Measurements from ENCODE around the gene EXOC3L4. TPM values are rescaled to one million over a fixed set of nuclear protein-coding genes. Genes with fewer than 3 reads are reported as not detected.

EXOC3L4 gene
- total and polyA plus RNA-seq, 2 donors (not counting 3 experiments of a cell fraction or from before 2014, with no cell fraction given) = not detected

- H3K9me1 ChIP-seq (replicated peaks; ENCODE audit: control insufficient read depth, extremely low read depth, insufficient read depth, low read length) = no peaks in the 10 kb centered on the region
- TF ChIP-seq GATA2 (IDR thresholded peaks at IDR 0.05; ENCODE audit: insufficient read depth, insufficient read length, low read depth, low read length) (no peak), MYC (IDR thresholded peaks at IDR 0.05; ENCODE audit: low read depth, low read length) (no peak), POLR2AphosphoS5 (IDR thresholded peaks at IDR 0.05; ENCODE audit: insufficient read depth, low read depth, low read length) (no peak), POLR2A (IDR thresholded peaks at IDR 0.05; ENCODE audit: low read depth, low read length) (no peak), CTCF (IDR thresholded peaks at IDR 0.05; ENCODE audit: extremely low read depth in 1 of 2, insufficient read depth in 1 of 2, low read depth in 1 of 2, low read length in 2 of 2) (no peak), MAX (IDR thresholded peaks at IDR 0.05; ENCODE audit: insufficient read depth, insufficient read length) (no peak), JUN (IDR thresholded peaks at IDR 0.05; ENCODE audit: borderline replicate concordance, insufficient read depth, insufficient read length, low read depth) (no peak)
- H2AFZ ChIP-seq (ENCODE audit: low read depth, low read length) = no peak overlapping the region
- FAIRE-seq = no peak
- no peak overlapping the region for H3K9ac ChIP-seq (replicated peaks; ENCODE audit: extremely low read depth, insufficient read depth, low read length)
- no peaks in the 10 kb centered on the region for H3K36me3 ChIP-seq (ENCODE audit: control insufficient read depth in 2 of 2, extremely low read depth in 1 of 2, insufficient read depth in 2 of 2, low read length in 2 of 2)
- no peaks in the 10 kb centered on the region for H3K79me2 ChIP-seq (ENCODE audit: control insufficient read depth, insufficient read depth, low read length)
- H3K4me2 ChIP-seq (ENCODE audit: insufficient read depth, low read length) = no peak overlapping the region
- BruUV-seq (replicated peaks) = no TSS peak
- H4K20me1 ChIP-seq (replicated peaks; ENCODE audit: control insufficient read depth, extremely low read depth, insufficient read depth, low read length) = no peaks in the 10 kb centered on the region
- dilution Hi-C loops (cut with MboI; ENCODE audit: extremely low pct_ligation_motif_present, low sequenced_read_pairs) (no loop called here), intact Hi-C loops (cut with micrococcal nuclease) (no loop called here)
- H3K9me3 ChIP-seq (replicated peaks; ENCODE audit: control insufficient read depth, insufficient read depth, low read length) = no peaks in the 10 kb centered on the region
- POLR2A ChIA-PET = no interaction called here
- peaks cover 6% of the 10 kb centered on the region in 2 experiments for H3K27me3 ChIP-seq (ENCODE audit: control insufficient read depth in 2 of 2, insufficient read depth in 2 of 2, low read length in 2 of 2)
- DNase-seq (ENCODE audit: low read depth, low spot score) = no peak
- H3K27ac ChIP-seq (ENCODE audit: insufficient read depth, low read depth, low read length) = no peak overlapping the region
- H3K4me3 ChIP-seq (replicated peaks in 1 of 3; ENCODE audit: insufficient read depth in 1 of 3, low read depth in 1 of 3, low read length in 3 of 3) = no peak overlapping the region
- H3K4me1 ChIP-seq (ENCODE audit: control insufficient read depth, extremely low read depth, insufficient read depth, low read length) = peaks cover 4% of the 10 kb centered on the region
- CTCF ChIA-PET = no interaction called here
Measured at GRCh38 chr14:103088921-103089320, 5.6 kb upstream of the EXOC3L4 start.
